Adrenal gland (tissue), 5 donors: ENCODE data around the gene EBF3.
"Not testable (repeated sequence)": the region's sequence is repeated elsewhere in the genome, so short reads cannot be mapped to it uniquely, and the experiment has no call there.

Experiments
- CTCF ChIP-seq, 6 experiments: fragments of 450-650 bp in 4 of 6; fragments of 200-600 bp in 2 of 6; sonication (generic) in 1 of 6; IDR thresholded peaks; 1 replicate in 5 of 6; 2 replicates in 1 of 6; pipeline versions ENCODE4 v1.5.1 to v1.8.0; 2016 to 2021; ENCODE audit warnings: antibody characterized with exemption in 6 of 6, mild to moderate bottlenecking in 2 of 6, moderate library complexity in 1 of 6
- POLR2A ChIP-seq, 2 donors: fragments of 450-650 bp; IDR thresholded peaks; one replicate each; pipeline ENCODE4 v1.6.1; 2017; ENCODE audit warnings: antibody characterized with exemption in 2 of 2, mild to moderate bottlenecking in 2 of 2, moderate library complexity in 1 of 2
- donor health status: DM: no; HTN: no; CAD: no.

GRCh38 chr10:129920187-129920586 lies 43.9 kb downstream of the EBF3 start:
- not testable (repeated sequence) for TF ChIP-seq CTCF, POLR2A (IDR thresholded peaks at IDR 0.05)
